Renal cortex interstitium (tissue), 11 donors: Measurements from ENCODE around the gene SDHB. TPM values are rescaled to one million over a fixed set of nuclear protein-coding genes. Genes with fewer than 3 reads are reported as not detected.

Experiments
- DNase-seq, 11 donors: peaks; one replicate each; pipeline ENCODE4 v3.0.0-alpha.2; 2013; ENCODE audit warnings: low read depth in 9 of 11, low spot score in 4 of 11; ENCODE audit errors: extremely low read depth in 1 of 11
- polyA plus RNA-seq, 3 donors: library from polyadenylated mRNA; unstranded; fragments of 120-200 nt; gene quantifications; one replicate each; pipeline ENCODE4 v1.2.1, GENCODE V29; 2013; ENCODE audit not compliant: insufficient read length in 3 of 3

Gene SDHB
- polyA plus RNA-seq, 3 donors = 128 to 170 (median 164) TPM

GRCh38 chr1:17004466-17005364, 49.1 kb downstream of the SDHB start:
- DNase-seq = no peak

DNA sequence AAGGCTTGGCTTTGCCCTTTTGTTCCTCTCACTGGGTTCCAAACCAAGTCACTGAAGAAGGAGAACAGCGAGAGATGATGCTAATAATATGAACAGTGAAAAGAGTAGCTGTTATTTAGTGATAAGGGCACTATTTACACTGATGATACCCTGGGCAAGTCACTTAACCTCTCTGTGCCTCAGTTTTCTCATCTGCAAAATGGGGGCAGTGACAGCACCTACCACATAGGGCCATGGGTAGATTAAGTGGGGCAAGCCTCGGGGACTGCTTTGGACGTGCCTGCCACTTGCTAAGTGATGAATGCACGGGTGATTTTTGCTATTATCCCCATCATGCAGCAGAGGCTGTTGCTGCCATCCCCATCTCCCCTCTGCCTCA, 51.3 kb downstream of the SDHB start:
- no peak for DNase-seq

DNA sequence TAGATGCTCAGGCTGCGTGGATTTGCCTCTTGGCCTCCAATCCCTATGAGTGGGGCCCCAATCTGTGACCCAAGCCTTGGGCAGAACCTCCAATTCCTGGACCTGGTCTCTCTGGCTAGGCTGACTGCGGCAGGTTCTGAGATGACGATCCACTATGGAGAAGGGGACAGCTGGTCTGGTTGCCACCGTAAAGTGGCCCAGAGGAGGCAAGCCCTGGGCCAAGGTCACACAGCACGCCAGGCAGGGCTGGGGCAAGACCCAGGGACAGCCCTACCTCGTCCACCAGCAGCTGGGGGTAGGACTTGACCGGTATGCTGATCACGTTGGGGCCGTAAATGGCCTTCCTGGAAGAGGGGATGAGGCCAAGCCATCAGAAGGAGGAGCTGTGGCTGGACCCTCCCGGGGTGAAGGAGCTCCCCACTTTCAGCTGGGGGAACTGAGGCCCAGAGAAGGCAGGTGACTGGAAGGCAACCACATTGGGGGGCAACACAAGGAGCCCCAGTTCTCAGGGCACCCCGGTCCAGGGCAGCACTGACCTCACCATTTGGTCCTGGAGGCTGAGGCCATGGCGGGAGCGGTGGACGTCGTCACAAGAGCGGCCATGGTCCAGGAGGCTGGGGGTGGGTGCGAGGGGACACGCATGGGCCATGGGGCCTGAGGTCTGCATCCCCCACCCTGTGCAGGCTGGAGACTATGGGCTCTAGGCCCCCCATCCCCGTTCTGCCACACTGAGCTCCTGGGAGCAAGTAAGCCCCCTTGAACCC, 51.9 kb downstream of the SDHB start:
- DNase-seq = no peak

DNA sequence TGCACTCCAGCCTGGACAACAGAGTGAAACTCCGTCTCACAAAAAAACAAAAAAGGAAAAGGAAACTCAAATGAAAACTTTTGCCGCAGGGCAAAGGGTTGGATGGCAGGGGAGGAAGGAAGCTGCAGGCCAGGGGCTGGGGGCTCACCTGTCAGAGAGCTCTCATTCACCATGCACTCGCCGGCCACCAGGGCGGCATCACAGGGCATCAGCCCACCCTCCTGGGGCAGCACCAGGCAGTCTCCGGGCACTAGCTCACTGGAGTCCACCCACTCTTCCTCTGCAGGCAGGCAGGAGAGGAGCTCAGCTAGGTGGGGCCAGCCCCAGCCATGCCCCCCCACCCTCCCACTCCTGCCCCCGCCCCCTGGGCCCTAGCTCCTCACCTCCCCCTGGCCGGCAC, 54.0 kb downstream of the SDHB start:
- no peak for DNase-seq

DNA sequence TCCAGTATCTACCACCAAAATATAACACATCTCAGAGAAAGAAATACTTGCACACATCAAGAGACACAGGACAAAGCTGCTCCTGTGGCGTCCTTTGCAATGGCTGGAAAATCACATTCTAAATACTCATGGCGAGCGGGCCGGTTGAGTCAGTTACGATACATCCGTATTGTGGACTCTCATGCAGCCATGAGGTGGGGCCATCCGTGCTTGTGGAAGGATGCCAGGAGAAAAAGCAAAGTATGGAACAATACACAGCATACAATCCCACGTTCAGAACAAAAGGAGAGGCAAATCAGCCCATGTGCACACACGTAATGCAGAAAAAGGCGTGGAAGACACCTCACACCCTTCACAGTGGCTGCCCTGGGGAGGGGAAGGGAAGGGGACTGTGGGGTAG, 55.2 kb downstream of the SDHB start:
- no peak for DNase-seq

DNA sequence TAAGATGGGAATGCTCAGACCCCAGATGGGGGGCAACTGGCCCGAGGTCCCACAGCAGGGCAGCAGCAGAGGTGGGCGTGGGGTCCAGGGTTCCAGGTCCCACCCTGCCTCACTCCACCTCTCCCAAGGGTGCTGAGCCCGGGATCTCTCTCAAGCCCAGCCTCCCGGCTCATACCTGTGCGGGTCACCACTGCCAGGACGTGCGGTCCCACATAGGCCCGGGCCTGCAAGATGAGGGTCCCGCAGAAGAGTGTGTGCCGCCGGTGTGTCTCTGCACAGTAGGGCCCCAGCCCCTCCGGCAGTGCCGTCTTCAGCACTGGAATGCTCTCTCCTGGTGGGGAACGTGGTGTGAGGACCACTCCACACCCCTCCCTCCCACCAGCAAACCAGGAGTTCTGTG, 57.0 kb downstream of the SDHB start:
- DNase-seq = no peak

DNA sequence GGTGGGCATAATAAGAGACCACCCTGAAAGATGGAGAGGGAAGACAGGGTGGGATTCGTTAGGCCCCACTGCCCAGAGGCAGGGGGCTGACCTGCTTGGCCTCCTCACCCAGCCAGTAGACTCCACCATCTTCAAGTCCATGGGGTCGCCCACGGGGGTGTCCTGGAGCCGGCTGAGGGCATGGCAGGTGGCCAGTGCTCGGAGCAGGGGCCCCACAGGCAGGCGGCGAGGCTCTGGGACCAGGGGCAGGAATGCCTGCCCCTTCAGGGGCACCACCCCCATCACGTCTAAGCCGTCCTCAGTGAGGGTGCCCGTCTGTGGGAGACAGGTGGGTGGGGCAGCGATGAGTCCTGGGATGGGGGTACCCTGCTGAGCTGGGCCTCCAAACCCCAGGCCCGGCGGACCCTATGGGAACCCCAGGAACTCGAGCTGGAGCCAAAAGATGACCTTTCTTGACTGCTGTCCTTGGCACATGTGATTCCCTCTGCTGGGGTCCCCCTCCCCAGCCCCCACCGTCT, 60.3 kb downstream of the SDHB start:
- DNase-seq = no peak

GRCh38 chr1:16992675-16993074, 61.2 kb downstream of the SDHB start:
- DNase-seq = no peak

DNA sequence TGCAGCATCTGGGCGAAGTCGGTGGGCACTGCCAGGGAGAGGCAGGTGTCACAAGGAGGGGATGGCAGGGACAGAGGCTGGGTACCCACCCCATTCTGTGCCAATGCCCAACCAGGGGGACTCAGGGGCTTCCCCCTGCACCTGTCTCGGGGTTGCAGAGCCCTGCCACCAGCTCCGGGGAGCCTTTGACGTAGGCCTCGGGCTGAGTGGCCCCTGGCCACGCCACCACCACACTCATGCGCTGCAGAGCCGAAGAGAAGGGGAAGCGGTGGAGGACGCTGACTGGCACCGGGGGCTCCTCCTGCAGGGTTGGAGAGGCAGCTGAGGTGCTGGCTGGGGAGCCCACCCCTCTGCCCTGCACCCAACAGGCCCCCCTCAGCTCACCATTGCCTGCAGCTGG, 61.7 kb downstream of the SDHB start:
- DNase-seq = no peak

- DNase-seq = no peak
Measured at GRCh38 chr1:16991571-16991970, 62.3 kb downstream of the SDHB start.

DNA sequence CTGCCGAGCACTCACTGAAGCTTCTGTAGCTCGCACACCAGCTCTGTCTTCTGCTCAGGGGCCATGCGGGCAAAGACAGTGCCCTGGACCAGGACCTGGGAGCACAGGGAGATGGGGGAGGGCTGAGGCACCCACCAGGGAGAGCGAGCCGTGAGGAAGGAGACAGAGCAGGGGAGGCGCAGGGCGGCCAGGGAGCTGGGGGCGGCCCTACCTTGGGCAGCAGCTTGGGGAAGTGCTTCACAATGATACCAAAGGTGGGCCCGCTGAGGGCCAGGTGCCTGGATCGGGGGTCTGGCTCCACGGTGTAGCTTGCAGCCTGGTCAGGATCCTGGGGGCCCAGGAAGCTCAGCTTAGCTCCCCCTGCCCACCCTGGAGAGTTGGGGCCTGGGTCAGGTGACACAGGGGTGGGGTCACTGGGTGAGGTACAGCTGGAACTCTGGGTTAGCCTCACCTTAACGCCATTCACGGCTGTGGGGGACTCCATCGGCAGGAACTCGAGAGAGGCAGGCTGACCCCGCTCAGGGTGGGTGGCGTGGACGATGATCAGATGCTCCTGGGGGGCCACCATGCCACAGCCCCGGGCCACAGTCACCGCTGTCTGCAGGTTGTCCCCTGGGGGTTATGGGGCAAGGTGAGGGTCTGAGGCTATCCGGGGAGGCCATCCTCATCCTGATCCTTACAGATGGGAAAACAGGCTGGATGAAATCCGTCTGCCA, 64.0 kb downstream of the SDHB start:
- no peak for DNase-seq

- no peak for DNase-seq
Measured at GRCh38 chr1:16988210-16988609, 65.6 kb downstream of the SDHB start.

DNA sequence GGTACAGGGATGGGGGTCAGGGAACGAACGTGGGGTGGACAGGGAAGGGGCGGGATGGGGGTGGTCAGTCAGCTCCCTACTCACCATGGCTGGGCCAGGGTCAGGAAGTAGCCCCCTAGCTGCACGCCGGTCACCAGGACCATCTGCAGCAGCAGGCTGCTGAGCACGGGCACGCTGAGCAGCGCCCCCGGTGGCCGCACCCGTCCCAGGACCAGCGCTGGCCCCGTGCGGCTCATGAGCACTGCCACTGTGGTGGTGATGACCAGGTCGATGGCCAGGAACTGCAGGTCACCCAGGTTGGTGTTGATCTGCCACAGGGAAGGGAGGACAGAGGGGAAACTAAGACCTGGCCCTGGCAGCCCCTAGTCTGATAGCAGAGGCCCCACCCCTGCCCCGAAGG, 66.9 kb downstream of the SDHB start:
- no peak for DNase-seq

DNA sequence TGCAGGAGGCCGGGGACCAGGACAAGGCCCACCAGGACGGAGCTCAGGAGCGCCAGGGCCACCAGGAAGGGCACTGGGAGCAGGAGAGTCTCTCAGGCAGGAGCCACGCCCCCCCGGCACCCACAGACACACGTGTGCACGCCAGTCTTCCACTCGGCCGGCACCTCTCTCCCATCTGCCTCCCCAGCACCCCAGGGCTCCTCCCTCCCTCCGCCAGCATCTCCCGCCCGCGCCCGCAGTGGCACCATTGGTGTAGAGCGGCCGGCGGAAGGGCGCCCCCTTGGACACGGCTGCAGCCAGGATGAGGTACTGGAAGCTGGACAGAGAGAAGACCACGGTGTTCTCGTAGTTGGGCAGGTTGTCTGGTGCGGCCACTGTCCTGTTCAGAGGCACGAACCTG, 67.3 kb downstream of the SDHB start:
- no peak for DNase-seq

DNA sequence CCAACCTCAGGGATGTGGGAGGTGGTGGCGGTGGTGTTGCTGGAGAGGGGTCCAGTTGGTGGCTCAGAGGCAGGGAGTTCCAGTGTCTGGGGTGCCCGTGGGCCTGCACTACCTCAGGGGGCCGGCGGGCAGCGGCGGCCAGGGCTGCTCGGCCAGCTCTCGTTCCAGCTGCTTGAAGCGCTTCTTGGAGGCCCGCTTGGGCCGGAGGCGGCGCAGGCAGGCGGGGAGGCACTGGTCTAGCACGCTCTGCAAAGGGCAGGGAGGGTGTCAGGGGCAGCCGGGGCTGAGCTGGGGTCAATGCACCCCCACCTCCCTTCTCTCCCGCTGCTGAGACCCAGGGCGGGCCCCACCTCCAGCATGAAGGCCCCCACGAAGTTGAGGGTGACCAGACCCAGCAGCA, 67.7 kb downstream of the SDHB start:
- DNase-seq = no peak

- DNase-seq = no peak
Measured at GRCh38 chr1:16984717-16985116, 69.1 kb downstream of the SDHB start.

DNA sequence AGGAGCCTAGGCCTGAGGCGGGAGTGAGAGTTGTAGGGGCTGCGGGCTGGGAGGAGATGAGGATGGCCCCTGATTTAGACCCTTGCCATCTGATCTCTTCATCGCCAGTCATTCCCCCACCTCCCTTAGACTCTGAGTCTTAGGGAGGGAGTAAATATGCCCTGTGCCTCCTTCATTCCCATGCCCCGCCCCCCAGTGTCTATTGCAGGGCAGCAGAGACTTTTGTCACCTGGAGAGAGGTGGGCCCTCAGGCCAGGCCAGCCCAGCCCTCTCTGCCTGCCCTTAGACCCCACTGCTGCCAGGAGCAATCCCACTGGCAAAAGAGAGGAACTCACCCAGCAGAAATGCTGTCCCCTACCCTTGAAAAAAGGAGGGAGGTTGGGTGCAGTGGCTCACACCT, 70.2 kb downstream of the SDHB start:
- no peak for DNase-seq

- no peak for DNase-seq
Measured at GRCh38 chr1:16982902-16983301, 70.9 kb downstream of the SDHB start.

DNA sequence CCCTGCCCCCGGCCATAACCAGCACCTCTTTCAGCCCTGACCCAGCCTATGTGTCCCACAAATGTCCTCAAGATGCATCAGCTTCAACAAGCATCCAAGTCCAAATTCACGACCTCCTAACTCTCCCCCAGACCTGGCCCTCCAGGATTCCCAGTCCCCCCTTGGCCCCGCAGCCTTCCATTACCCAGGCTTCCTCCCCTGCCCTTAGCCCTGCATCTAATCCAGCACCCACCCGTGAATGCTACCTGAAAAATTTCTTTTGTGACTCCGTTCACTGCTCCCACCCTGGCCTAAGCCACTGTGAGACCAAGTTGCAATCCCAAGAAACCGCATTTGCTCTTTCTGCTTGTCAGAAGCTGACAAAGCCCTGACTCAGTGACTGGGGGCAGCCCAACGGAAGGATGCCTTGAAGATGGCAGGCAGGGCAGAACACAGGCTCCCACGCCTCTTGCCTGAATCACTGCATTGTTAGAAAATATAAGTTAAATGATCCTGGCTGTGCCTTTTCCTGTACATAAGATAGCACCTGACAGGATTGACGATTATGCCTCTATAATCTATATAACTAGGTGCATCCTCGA, 72.5 kb downstream of the SDHB start:
- DNase-seq = no peak
